ENCODE data around the gene CHM.

- TF ChIP-seq CTCF (conservative IDR thresholded peaks at IDR 0.05; ENCODE audit: low read depth in 2 of 2) (no peak), STAT1 (IDR thresholded peaks at IDR 0.05; ENCODE audit: unreplicated experiment) (no peak), EZH2 (IDR thresholded peaks at IDR 0.05; ENCODE audit: low read depth, unreplicated experiment) (no peak), EZH2phosphoT487 (IDR thresholded peaks at IDR 0.05; ENCODE audit: unreplicated experiment) (no peak), POLR2AphosphoS5 (IDR thresholded peaks at IDR 0.05; ENCODE audit: low read depth) (no peak), CREB1 (CRISPR knock-in tag; IDR thresholded peaks at IDR 0.05; ENCODE audit: low read depth) (no peak), REST (IDR thresholded peaks at IDR 0.05; ENCODE audit: unreplicated experiment) (no peak), ETS1 (IDR thresholded peaks at IDR 0.05) (no peak)
These were observed 14.0 kb upstream of the CHM start for GRCh38 chrX:86061407-86061806.
